CD14-positive monocyte (primary cell): Measurements from ENCODE around the gene SLC22A23. TPM values are rescaled to one million over a fixed set of nuclear protein-coding genes. Genes with fewer than 3 reads are reported as not detected.

Experiments used
- DNase-seq, 3 donors: peaks; one replicate each; pipeline ENCODE4 v3.0.0-alpha.2; 2011 to 2022
- H2AFZ ChIP-seq: 2 replicates; pipeline ENCODE4 v1.6.0; 2012; ENCODE audit warnings: mild to moderate bottlenecking, low read depth, low read length, inconsistent platforms; ENCODE audit not compliant: insufficient read depth, poor library complexity, severe bottlenecking
- H3K27ac ChIP-seq, 2 donors: 1 replicate in 1 of 2; 2 replicates in 1 of 2; pipeline ENCODE4 v1.5.1; 2012 to 2013; ENCODE audit warnings: low read length in 2 of 2, control low read depth in 1 of 2, inconsistent platforms in 1 of 2, low read depth in 1 of 2, mild to moderate bottlenecking in 1 of 2
- H3K27me3 ChIP-seq, 2 donors: one replicate each; pipeline versions ENCODE4 v1.6.0 to v1.6.1; 2011 to 2013; ENCODE audit warnings: low read length in 2 of 2; ENCODE audit not compliant: control insufficient read depth in 2 of 2, insufficient read depth in 2 of 2
- H3K36me3 ChIP-seq, 2 donors: replicated peaks in 1 of 2; 1 replicate in 1 of 2; 2 replicates in 1 of 2; pipeline versions ENCODE4 v1.5.1 to v1.6.1; 2012 to 2013; ENCODE audit warnings: low read length in 2 of 2, control low read depth in 1 of 2, inconsistent platforms in 1 of 2, mild to moderate bottlenecking in 1 of 2; ENCODE audit not compliant: insufficient read depth in 2 of 2, control insufficient read depth in 1 of 2
- H3K4me1 ChIP-seq, 2 donors: 1 replicate in 1 of 2; 2 replicates in 1 of 2; pipeline versions ENCODE4 v1.5.1 to v1.6.1; 2012 to 2013; ENCODE audit warnings: low read length in 2 of 2, control low read depth in 1 of 2, inconsistent platforms in 1 of 2, mild to moderate bottlenecking in 1 of 2, moderate library complexity in 1 of 2; ENCODE audit not compliant: insufficient read depth in 2 of 2, control insufficient read depth in 1 of 2
- H3K4me2 ChIP-seq: replicated peaks from 2 replicates; pipeline ENCODE3; 2012; ENCODE audit warnings: low read length, moderate library complexity, mild to moderate bottlenecking; ENCODE audit not compliant: poor library complexity, severe bottlenecking; ENCODE audit errors: extremely low read depth
- H3K4me3 ChIP-seq, 3 experiments: fragments of 200-600 bp in 1 of 3; sonication (generic) in 1 of 3; replicated peaks in 1 of 3; 1 replicate in 2 of 3; 2 replicates in 1 of 3; pipeline ENCODE4 v1.5.1; 2011 to 2013; ENCODE audit warnings: low read length in 3 of 3, mild to moderate bottlenecking in 3 of 3, control low read depth in 2 of 3, low read depth in 2 of 3, inconsistent platforms in 1 of 3, moderate library complexity in 1 of 3
- H3K79me2 ChIP-seq: 2 replicates; pipeline ENCODE4 v1.6.0; 2012; ENCODE audit warnings: mild to moderate bottlenecking, control low read depth, inconsistent platforms, low read length, moderate library complexity; ENCODE audit not compliant: insufficient read depth
- H3K9ac ChIP-seq: 2 replicates; pipeline ENCODE4 v1.6.0; 2017; ENCODE audit warnings: low read length, mild to moderate bottlenecking; ENCODE audit not compliant: insufficient read depth, poor library complexity, severe bottlenecking
- H3K9me3 ChIP-seq, 2 donors: replicated peaks in 1 of 2; 1 replicate in 1 of 2; 2 replicates in 1 of 2; pipeline versions ENCODE4 v1.5.1 to v1.6.1; 2012 to 2013; ENCODE audit warnings: low read length in 2 of 2, control low read depth in 1 of 2; ENCODE audit not compliant: control insufficient read depth in 1 of 2, insufficient read depth in 1 of 2
- H4K20me1 ChIP-seq: 2 replicates; pipeline ENCODE4 v1.6.0; 2012; ENCODE audit warnings: mild to moderate bottlenecking, low read length, control low read depth, moderate library complexity; ENCODE audit not compliant: insufficient read depth
- H3K27ac Mint-ChIP-seq, 7 donors: one replicate each; pipeline ENCODE4 v1.8.0; 2020; ENCODE audit warnings: mild to moderate bottlenecking in 7 of 7, mixed read lengths in 7 of 7, moderate library complexity in 6 of 7, inconsistent platforms in 2 of 7
- H3K27me3 Mint-ChIP-seq, 3 donors: one replicate each; pipeline ENCODE4 v1.8.0; 2021 to 2022; ENCODE audit warnings: low read depth in 3 of 3, mild to moderate bottlenecking in 3 of 3, mixed read lengths in 3 of 3, moderate library complexity in 3 of 3, inconsistent platforms in 1 of 3
- H3K36me3 Mint-ChIP-seq, 2 donors: one replicate each; pipeline ENCODE4 v1.8.0; 2020; ENCODE audit warnings: mixed read lengths in 2 of 2, inconsistent platforms in 1 of 2, mild to moderate bottlenecking in 1 of 2
- H3K4me1 Mint-ChIP-seq: one replicate; pipeline ENCODE4 v1.8.0; 2020; ENCODE audit warnings: mild to moderate bottlenecking, mixed read lengths
- H3K4me3 Mint-ChIP-seq, 2 donors: one replicate each; pipeline ENCODE4 v1.8.0; 2020; ENCODE audit warnings: mild to moderate bottlenecking in 2 of 2, mixed read lengths in 2 of 2, moderate library complexity in 1 of 2
- H3K9me3 Mint-ChIP-seq, 7 donors: one replicate each; pipeline ENCODE4 v1.8.0; 2020 to 2022; ENCODE audit warnings: mixed read lengths in 7 of 7, mild to moderate bottlenecking in 6 of 7, moderate library complexity in 6 of 7, inconsistent platforms in 2 of 7
- WGBS: methylation state at CpG from one replicate; pipeline ENCODE4 v1.1.5; 2013; ENCODE audit warnings: missing lambda C conversion rate; ENCODE audit not compliant: insufficient coverage; 5-methylcytosine and 5-hydroxymethylcytosine counted together
- intact Hi-C, 2 donors: fragments of 100-400 bp; cut with micrococcal nuclease; formaldehyde crosslinking; loops; one replicate each; pipeline versions ENCODE4 v1.15.0 to v1.15.1; 2023
- polyA plus RNA-seq, 3 donors: library from polyadenylated mRNA; depleted of rRNA in 1 of 3; unstranded in 2 of 3; stranded (reverse) in 1 of 3; fragments of 300-500 nt in 2 of 3; fragments of >200 nt in 1 of 3; fragmentation: Illumina TruSeq in 2 of 3; gene quantifications; 1 replicate in 2 of 3; 2 replicates in 1 of 3; pipeline ENCODE4 v1.2.3, GENCODE V29; 2012 to 2021
- TF ChIP-seq, protein P1 (sequence below): fragments of 200-600 bp; IDR thresholded peaks from one replicate; pipeline ENCODE4 v1.8.0; 2022; ENCODE audit warnings: antibody characterized with exemption, mild to moderate bottlenecking

Gene SLC22A23
- polyA plus RNA-seq, 3 donors, result 0.08 TPM; not detected in 2

- H3K4me3 Mint-ChIP-seq, result no peak overlapping the region
- H3K27me3 ChIP-seq, result no peaks in the 10 kb centered on the region
- H3K9me3 Mint-ChIP-seq, result no peaks in the 10 kb centered on the region
- H3K4me3 ChIP-seq, result no peak overlapping the region
- H3K27me3 Mint-ChIP-seq, result peaks cover 2 to 4% (median 4%) of the 10 kb centered on the region in 3 donors
- no peaks in the 10 kb centered on the region for H3K36me3 Mint-ChIP-seq
- no peaks in the 10 kb centered on the region for H3K9me3 ChIP-seq
- H3K36me3 ChIP-seq, result no peaks in the 10 kb centered on the region
- no peak overlapping the region for H3K27ac Mint-ChIP-seq
- no peak overlapping the region for H3K27ac ChIP-seq
- no peaks in the 10 kb centered on the region for H3K79me2 ChIP-seq
- H3K9ac ChIP-seq, result no peak overlapping the region
- no peak overlapping the region for H2AFZ ChIP-seq
- TF ChIP-seq, protein P1, sequence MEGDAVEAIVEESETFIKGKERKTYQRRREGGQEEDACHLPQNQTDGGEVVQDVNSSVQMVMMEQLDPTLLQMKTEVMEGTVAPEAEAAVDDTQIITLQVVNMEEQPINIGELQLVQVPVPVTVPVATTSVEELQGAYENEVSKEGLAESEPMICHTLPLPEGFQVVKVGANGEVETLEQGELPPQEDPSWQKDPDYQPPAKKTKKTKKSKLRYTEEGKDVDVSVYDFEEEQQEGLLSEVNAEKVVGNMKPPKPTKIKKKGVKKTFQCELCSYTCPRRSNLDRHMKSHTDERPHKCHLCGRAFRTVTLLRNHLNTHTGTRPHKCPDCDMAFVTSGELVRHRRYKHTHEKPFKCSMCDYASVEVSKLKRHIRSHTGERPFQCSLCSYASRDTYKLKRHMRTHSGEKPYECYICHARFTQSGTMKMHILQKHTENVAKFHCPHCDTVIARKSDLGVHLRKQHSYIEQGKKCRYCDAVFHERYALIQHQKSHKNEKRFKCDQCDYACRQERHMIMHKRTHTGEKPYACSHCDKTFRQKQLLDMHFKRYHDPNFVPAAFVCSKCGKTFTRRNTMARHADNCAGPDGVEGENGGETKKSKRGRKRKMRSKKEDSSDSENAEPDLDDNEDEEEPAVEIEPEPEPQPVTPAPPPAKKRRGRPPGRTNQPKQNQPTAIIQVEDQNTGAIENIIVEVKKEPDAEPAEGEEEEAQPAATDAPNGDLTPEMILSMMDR, result no peak
- peaks cover 8% of the 10 kb centered on the region for H3K4me1 Mint-ChIP-seq
- H3K4me1 ChIP-seq, result no peaks in the 10 kb centered on the region
- no peaks in the 10 kb centered on the region for H4K20me1 ChIP-seq
- no peak overlapping the region for H3K4me2 ChIP-seq
- intact Hi-C loops, result no loop called here
- no peak for DNase-seq
- 87% methylated on average over 7 of the region's 11 CpGs for WGBS
Measured at GRCh38 chr6:3405182-3405518, 51.7 kb downstream of the SLC22A23 start.

DNA sequence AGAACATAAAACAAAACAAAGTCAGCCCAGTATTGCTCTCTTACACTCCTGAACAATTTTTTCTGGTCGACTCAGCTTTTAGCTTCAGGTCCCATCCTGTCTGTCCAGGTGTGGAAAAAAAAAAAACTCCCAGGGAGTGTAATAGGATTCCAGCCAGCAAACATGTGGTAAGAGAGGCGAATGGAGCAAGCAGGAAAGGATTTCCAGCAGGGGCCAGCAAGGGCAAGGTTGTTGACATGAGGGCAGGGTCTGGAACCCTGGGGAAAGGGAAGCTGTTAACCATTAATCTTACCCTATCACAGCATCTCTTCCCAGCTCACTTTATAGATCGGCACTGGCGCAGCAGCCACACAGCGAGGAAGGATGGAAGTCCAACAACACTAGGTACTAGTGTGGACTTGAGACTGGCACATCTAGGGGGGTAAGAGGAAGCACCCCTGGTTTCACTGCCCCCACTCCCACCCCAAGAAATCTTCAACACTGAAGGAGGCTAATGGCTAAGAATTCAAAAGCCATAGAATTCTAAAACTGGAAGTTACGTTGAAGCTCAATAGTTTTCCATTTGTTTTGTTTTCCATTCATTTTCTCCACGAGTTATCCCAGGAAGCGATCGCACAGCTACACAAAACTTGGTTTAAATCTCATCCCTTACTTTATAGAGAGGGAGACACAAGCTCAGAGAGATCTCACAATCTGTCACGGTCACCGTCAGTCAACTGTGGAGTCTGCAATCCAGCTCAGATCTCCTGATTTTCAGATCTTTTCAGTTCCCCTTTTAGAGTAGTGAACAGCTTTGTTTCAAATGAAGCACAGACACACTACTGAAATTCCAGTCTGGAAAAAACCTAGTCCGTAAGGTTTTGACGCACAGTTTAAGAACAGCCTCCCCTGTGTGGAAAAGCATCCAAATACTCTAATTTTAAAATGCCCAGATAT, 53.3 kb downstream of the SLC22A23 start:
- Histone ChIP-seq H3K36me3 (no peaks in the 10 kb centered on the region), H3K27me3 (no peaks in the 10 kb centered on the region), H2AFZ (no peak overlapping the region), H4K20me1 (no peaks in the 10 kb centered on the region), H3K4me2 (no peak overlapping the region), H3K27ac (no peak overlapping the region), H3K4me1 (no peaks in the 10 kb centered on the region), H3K9ac (no peak overlapping the region), H3K79me2 (no peaks in the 10 kb centered on the region), H3K9me3 (no peaks in the 10 kb centered on the region), H3K4me3 (no peak overlapping the region)
- H3K4me3 Mint-ChIP-seq, result peak overlapping the region; percentile 38 to 47
- H3K36me3 Mint-ChIP-seq, result no peaks in the 10 kb centered on the region
- DNase-seq, result no peak
- 62% methylated on average over 4 of the region's 13 CpGs for WGBS
- peaks cover 5% of the 10 kb centered on the region for H3K4me1 Mint-ChIP-seq
- H3K9me3 Mint-ChIP-seq, result no peaks in the 10 kb centered on the region
- TF ChIP-seq, protein P1, result no peak
- peaks cover 2 to 4% (median 4%) of the 10 kb centered on the region in 3 donors for H3K27me3 Mint-ChIP-seq
- intact Hi-C loops, result no loop called here
- H3K27ac Mint-ChIP-seq, result no peak overlapping the region
